WTC11 (cell line): Measurements from ENCODE around the gene TNNC2. TPM values are rescaled to one million over a fixed set of nuclear protein-coding genes. Genes with fewer than 3 reads are reported as not detected.

Experiments used
- ATAC-seq: fragments of 200-7000 bp; cut with Tn5 transposase; 2 replicates; pipeline ENCODE4 v1.10.0; 2021; ENCODE audit warnings: mild to moderate bottlenecking, moderate library complexity
- CTCF ChIA-PET: fragments of 300-600 bp; sonication (Branson Sonifier 250); formaldehyde crosslinking; loops from one replicate; lab custom pipeline; 2021; ENCODE audit warnings: antibody characterized with exemption; lab: Charles Lee
- POLR2A ChIA-PET: fragments of 350-600 bp; sonication (Branson Sonifier 250); formaldehyde crosslinking; loops from one replicate; lab custom pipeline; 2021; ENCODE audit warnings: antibody characterized with exemption; lab: Charles Lee
- DNase-seq: peaks from one replicate; pipeline ENCODE4 v3.0.0; 2021; ENCODE audit warnings: low spot score
- H3K27ac Mint-ChIP-seq: 2 replicates; pipeline ENCODE4 v1.8.0; 2021; ENCODE audit warnings: mixed read lengths
- H3K27me3 Mint-ChIP-seq: 2 replicates; pipeline ENCODE4 v1.8.0; 2021; ENCODE audit warnings: low read depth, mild to moderate bottlenecking, moderate library complexity, mixed read lengths
- H3K36me3 Mint-ChIP-seq: 2 replicates; pipeline ENCODE4 v1.8.0; 2021; ENCODE audit warnings: mixed read lengths
- H3K4me1 Mint-ChIP-seq: 2 replicates; pipeline ENCODE4 v1.8.0; 2022; ENCODE audit warnings: mixed read lengths
- H3K4me3 Mint-ChIP-seq: 2 replicates; pipeline ENCODE4 v1.8.0; 2021; ENCODE audit warnings: mild to moderate bottlenecking, moderate library complexity, mixed read lengths
- H3K9me3 Mint-ChIP-seq: 2 replicates; pipeline ENCODE4 v1.8.0; 2021; ENCODE audit warnings: mixed read lengths
- AR ChIP-seq: fragments of 250-450 bp; sonication (Bioruptor Pico); IDR thresholded peaks from 2 replicates; pipeline ENCODE4 v1.9.0; 2021; ENCODE audit warnings: mild to moderate bottlenecking
- ATF3 ChIP-seq: sonication (generic); formaldehyde crosslinking; conservative IDR thresholded peaks from 2 replicates; pipeline ENCODE4 v1.8.1; 2022; ENCODE audit warnings: mild to moderate bottlenecking, missing genetic modification reagents
- EMX1 ChIP-seq: fragments of 250-450 bp; sonication (Bioruptor Pico); IDR thresholded peaks from 2 replicates; pipeline ENCODE4 v1.8.0; 2021; ENCODE audit warnings: mild to moderate bottlenecking
- ETV6 ChIP-seq: sonication (generic); formaldehyde crosslinking; IDR thresholded peaks from 2 replicates; pipeline ENCODE4 v1.8.1; 2022; ENCODE audit warnings: mild to moderate bottlenecking, missing genetic modification reagents
- IRF2 ChIP-seq: sonication (generic); formaldehyde crosslinking; IDR thresholded peaks from 2 replicates; pipeline ENCODE4 v1.8.0; 2022; ENCODE audit warnings: low read depth, missing genetic modification reagents, borderline replicate concordance
- JAZF1 ChIP-seq: fragments of 250-450 bp; sonication (Bioruptor Pico); IDR thresholded peaks from 2 replicates; pipeline ENCODE4 v1.9.0; 2021; ENCODE audit warnings: moderate library complexity, mild to moderate bottlenecking, inconsistent platforms
- MAX ChIP-seq: sonication (generic); formaldehyde crosslinking; IDR thresholded peaks from 2 replicates; pipeline ENCODE4 v1.8.0; 2022; ENCODE audit warnings: mild to moderate bottlenecking, missing genetic modification reagents
- OVOL2 ChIP-seq: fragments of 250-450 bp; sonication (Bioruptor Pico); IDR thresholded peaks from 2 replicates; pipeline ENCODE4 v1.9.0; 2021; ENCODE audit warnings: mild to moderate bottlenecking, borderline replicate concordance
- PRDM15 ChIP-seq: sonication (generic); formaldehyde crosslinking; IDR thresholded peaks from 2 replicates; pipeline ENCODE4 v1.8.0; 2022; ENCODE audit warnings: missing genetic modification reagents
- PRRX2 ChIP-seq: fragments of 250-450 bp; sonication (Bioruptor Pico); IDR thresholded peaks from 2 replicates; pipeline ENCODE4 v1.8.0; 2021; ENCODE audit warnings: mild to moderate bottlenecking
- RORB ChIP-seq: fragments of 250-450 bp; sonication (Bioruptor Pico); IDR thresholded peaks from 2 replicates; pipeline ENCODE4 v1.9.0; 2021; ENCODE audit warnings: mild to moderate bottlenecking
- SMAD3 ChIP-seq: sonication (generic); formaldehyde crosslinking; IDR thresholded peaks from 2 replicates; pipeline ENCODE4 v1.8.0; 2022; ENCODE audit warnings: missing genetic modification reagents, mild to moderate bottlenecking, borderline replicate concordance
- TP53 ChIP-seq: sonication (generic); formaldehyde crosslinking; IDR thresholded peaks from 2 replicates; pipeline ENCODE4 v1.8.1; 2023; ENCODE audit warnings: mild to moderate bottlenecking, missing genetic modification reagents
- ZNF121 ChIP-seq: sonication (generic); formaldehyde crosslinking; IDR thresholded peaks from 2 replicates; pipeline ENCODE4 v1.8.0; 2023; ENCODE audit warnings: missing genetic modification reagents
- ZNF263 ChIP-seq: sonication (generic); formaldehyde crosslinking; IDR thresholded peaks from 2 replicates; pipeline ENCODE4 v1.8.1; 2022; ENCODE audit warnings: low read depth, mild to moderate bottlenecking, moderate library complexity, missing genetic modification reagents
- ZNF281 ChIP-seq: sonication (generic); formaldehyde crosslinking; IDR thresholded peaks from 2 replicates; pipeline ENCODE4 v1.8.0; 2023; ENCODE audit warnings: mild to moderate bottlenecking, missing genetic modification reagents
- total RNA-seq: library from RNA; stranded (reverse); gene quantifications from 3 replicates; pipeline ENCODE4 v1.2.3, GENCODE V29; 2021

TNNC2 gene
- total RNA-seq, 1 experiment from 2014 or later, result 3.0 TPM

GRCh38 chr20:45817376-45818194 lies 9.5 kb downstream of the TNNC2 start:
- Mint-ChIP-seq H3K4me1 (peaks cover 23% of the 10 kb centered on the region), H3K27ac (peak overlapping the region; percentile 88), H3K27me3 (peaks cover 3% of the 10 kb centered on the region; the same call in 1 of the 2 replicates), H3K4me3 (no peak overlapping the region), H3K36me3 (peaks cover 39% of the 10 kb centered on the region), H3K9me3 (no peaks in the 10 kb centered on the region)
- TF ChIP-seq PRDM15 (CRISPR knock-in tag), result no peak
- TF ChIP-seq ZNF281, result no peak
- TF ChIP-seq ATF3, result no peak
- no peak for TF ChIP-seq TP53
- no peak for TF ChIP-seq RORB (CRISPR knock-in tag)
- TF ChIP-seq ZNF121 (CRISPR knock-in tag), result no peak
- TF ChIP-seq AR (CRISPR knock-in tag), result 0 out of 2 replicates have a peak, but pooled peaks have one; percentile 53
- no peak for TF ChIP-seq IRF2 (CRISPR knock-in tag)
- no peak for TF ChIP-seq MAX (CRISPR knock-in tag)
- TF ChIP-seq OVOL2 (CRISPR knock-in tag), result no peak
- TF ChIP-seq SMAD3 (CRISPR knock-in tag), result no peak
- TF ChIP-seq PRRX2 (CRISPR knock-in tag), result 0 out of 2 replicates have a peak, but pooled peaks have one; percentile 10
- no peak for TF ChIP-seq ZNF263 (CRISPR knock-in tag)
- TF ChIP-seq JAZF1 (CRISPR knock-in tag), result no peak
- TF ChIP-seq ETV6, result no peak
- TF ChIP-seq EMX1 (CRISPR knock-in tag), result peak; percentile 74; the same call in 1 of the 2 replicates
- TF ChIP-seq, all 79 proteins: peak for 3
- POLR2A ChIA-PET, result interaction anchor here (1.5 kb wide), 1 partner anchor 63 kb away, joined by 3 read pairs; the partner anchor contains the start of gene ZSWIM1
- CTCF ChIA-PET, result interaction anchor here (1.7 to 2.8 kb wide), 2 partner anchors 46 to 72 kb away, joined by 6 to 9 read pairs; no protein-coding TSS in a partner anchor
- ATAC-seq (no peak), DNase-seq (no peak)
